HepG2 (cell line): ENCODE measurements around the gene SLC7A4. TPM values are rescaled to one million over a fixed set of nuclear protein-coding genes. Genes with fewer than 3 reads are reported as not detected.

Source experiments
- AFF4 ChIP-seq: sonication (generic); formaldehyde crosslinking; IDR thresholded peaks from 2 replicates; pipeline ENCODE4 v1.4.0; 2020; ENCODE audit warnings: missing genetic modification reagents
- ARID4A ChIP-seq: sonication (generic); formaldehyde crosslinking; IDR thresholded peaks from 2 replicates; pipeline ENCODE4 v1.5.0; 2020; ENCODE audit warnings: mild to moderate bottlenecking, missing genetic modification reagents, borderline replicate concordance
- FOXA3 ChIP-seq: IDR thresholded peaks from 2 replicates; pipeline ENCODE4 v1.6.1; 2016; ENCODE audit warnings: missing genetic modification reagents, missing compliant biosample characterization
- GLI4 ChIP-seq: sonication (generic); formaldehyde crosslinking; IDR thresholded peaks from 2 replicates; pipeline ENCODE4 v1.5.1; 2020; ENCODE audit warnings: missing genetic modification reagents, mild to moderate bottlenecking, moderate library complexity, borderline replicate concordance
- HMGXB4 ChIP-seq, 2 experiments: sonication (generic) in 1 of 2; formaldehyde crosslinking in 1 of 2; IDR thresholded peaks; 2 replicates each; pipeline versions ENCODE4 v1.4.0 to v1.6.1; 2018 to 2020; ENCODE audit warnings: missing genetic modification reagents in 2 of 2, borderline replicate concordance in 1 of 2, low read depth in 1 of 2, mild to moderate bottlenecking in 1 of 2, missing biosample characterization in 1 of 2
- TCF7L2 ChIP-seq: IDR thresholded peaks from 2 replicates; pipeline ENCODE4 v1.6.1; 2011; ENCODE audit warnings: mild to moderate bottlenecking, low read depth, low read length, moderate library complexity
- ZMAT5 ChIP-seq: sonication (generic); formaldehyde crosslinking; IDR thresholded peaks from 2 replicates; pipeline ENCODE4 v1.5.0; 2020; ENCODE audit warnings: mild to moderate bottlenecking, low read depth, missing genetic modification reagents, borderline replicate concordance
- ZMYM2 ChIP-seq: sonication (generic); formaldehyde crosslinking; IDR thresholded peaks from 2 replicates; pipeline ENCODE4 v1.8.0; 2022; ENCODE audit warnings: mild to moderate bottlenecking, missing genetic modification reagents
- ZNF224 ChIP-seq: sonication (generic); formaldehyde crosslinking; IDR thresholded peaks from 2 replicates; pipeline ENCODE4 v1.5.0; 2020; ENCODE audit warnings: mild to moderate bottlenecking, missing genetic modification reagents
- ZNF503 ChIP-seq: sonication (generic); formaldehyde crosslinking; IDR thresholded peaks from 2 replicates; pipeline ENCODE4 v1.4.0; 2020; ENCODE audit warnings: missing genetic modification reagents
- ZNF543 ChIP-seq: sonication (generic); formaldehyde crosslinking; IDR thresholded peaks from 2 replicates; pipeline ENCODE4 v1.4.0; 2020; ENCODE audit warnings: mild to moderate bottlenecking, missing genetic modification reagents
- polyA plus RNA-seq, 8 experiments: library from polyadenylated mRNA; depleted of rRNA in 3 of 8; stranded (reverse) in 7 of 8; unstranded in 1 of 8; fragments of >200 nt; fragmentation: Illumina TruSeq in 4 of 8; extraction: Trizol in 4 of 8; gene quantifications; 2 replicates each; pipeline versions ENCODE4 v1.2.1 to v1.2.3, GENCODE V29; 2011 to 2016; ENCODE audit warnings: low read depth in 4 of 8, missing spikeins in 1 of 8, mixed read lengths in 1 of 8; ENCODE audit not compliant: insufficient read depth in 1 of 8
- total RNA-seq, 5 experiments: library from RNA; depleted of rRNA; stranded (reverse); fragments of >200 nt; fragmentation: Illumina TruSeq; extraction: Trizol; gene quantifications; 2 replicates each; pipeline ENCODE4 v1.2.3, GENCODE V29; 2016; ENCODE audit warnings: low read depth in 1 of 5

The SLC7A4 gene
- total and polyA plus RNA-seq, 2 of the 13 experiments (the other 11 are each of a cell fraction or from before 2014, with no cell fraction given): not detected

- TF ChIP-seq AFF4 (CRISPR knock-in tag) (0 out of 2 replicates have a peak, but pooled peaks have one; percentile 45), HMGXB4 (CRISPR knock-in tag; IDR thresholded peaks at IDR 0.05; ENCODE audit: borderline replicate concordance in 1 of 2, low read depth in 1 of 2) (peak; percentile 89 to 97; a peak in 3 of 4 replicates), GLI4 (CRISPR knock-in tag) (peak; percentile 87; the same call in 1 of the 2 replicates), ZNF543 (peak; percentile 84; the same call in 1 of the 2 replicates), ZMYM2 (no peak), FOXA3 (CRISPR knock-in tag) (peak; percentile 70), ARID4A (peak; percentile 94), ZMAT5 (CRISPR knock-in tag) (no peak), TCF7L2 (no peak), ZNF224 (CRISPR knock-in tag) (peak; percentile 91), ZNF503 (peak; percentile 92)
Observed at GRCh38 chr22:20981787-20982562, 50.4 kb downstream of the SLC7A4 start, which contains the start of gene LZTR1 (continued).
